ENCODE data around the gene ALDH1A2. TPM values are rescaled to one million over a fixed set of nuclear protein-coding genes. Genes with fewer than 3 reads are reported as not detected.

ALDH1A2 gene
- total RNA-seq, 1 donor from 2014 or later: 27.3 TPM

GRCh38 chr15:58109419-58109818 lies 43.9 kb upstream of the ALDH1A2 start:
- DNase-seq: no peak
- Histone ChIP-seq H3K36me3 (no peaks in the 10 kb centered on the region), H3K27me3 (no peaks in the 10 kb centered on the region), H3K9me3 (no peaks in the 10 kb centered on the region), H3K4me1 (no peaks in the 10 kb centered on the region), H3K4me3 (peak overlapping the region; percentile 21), H3K27ac (no peak overlapping the region)
- TF ChIP-seq, protein P1, sequence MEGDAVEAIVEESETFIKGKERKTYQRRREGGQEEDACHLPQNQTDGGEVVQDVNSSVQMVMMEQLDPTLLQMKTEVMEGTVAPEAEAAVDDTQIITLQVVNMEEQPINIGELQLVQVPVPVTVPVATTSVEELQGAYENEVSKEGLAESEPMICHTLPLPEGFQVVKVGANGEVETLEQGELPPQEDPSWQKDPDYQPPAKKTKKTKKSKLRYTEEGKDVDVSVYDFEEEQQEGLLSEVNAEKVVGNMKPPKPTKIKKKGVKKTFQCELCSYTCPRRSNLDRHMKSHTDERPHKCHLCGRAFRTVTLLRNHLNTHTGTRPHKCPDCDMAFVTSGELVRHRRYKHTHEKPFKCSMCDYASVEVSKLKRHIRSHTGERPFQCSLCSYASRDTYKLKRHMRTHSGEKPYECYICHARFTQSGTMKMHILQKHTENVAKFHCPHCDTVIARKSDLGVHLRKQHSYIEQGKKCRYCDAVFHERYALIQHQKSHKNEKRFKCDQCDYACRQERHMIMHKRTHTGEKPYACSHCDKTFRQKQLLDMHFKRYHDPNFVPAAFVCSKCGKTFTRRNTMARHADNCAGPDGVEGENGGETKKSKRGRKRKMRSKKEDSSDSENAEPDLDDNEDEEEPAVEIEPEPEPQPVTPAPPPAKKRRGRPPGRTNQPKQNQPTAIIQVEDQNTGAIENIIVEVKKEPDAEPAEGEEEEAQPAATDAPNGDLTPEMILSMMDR (IDR thresholded peaks at IDR 0.05): no peak
- peak; percentile 93 for ATAC-seq
- intact Hi-C loops (cut with DNase I): no loop called here

DNA sequence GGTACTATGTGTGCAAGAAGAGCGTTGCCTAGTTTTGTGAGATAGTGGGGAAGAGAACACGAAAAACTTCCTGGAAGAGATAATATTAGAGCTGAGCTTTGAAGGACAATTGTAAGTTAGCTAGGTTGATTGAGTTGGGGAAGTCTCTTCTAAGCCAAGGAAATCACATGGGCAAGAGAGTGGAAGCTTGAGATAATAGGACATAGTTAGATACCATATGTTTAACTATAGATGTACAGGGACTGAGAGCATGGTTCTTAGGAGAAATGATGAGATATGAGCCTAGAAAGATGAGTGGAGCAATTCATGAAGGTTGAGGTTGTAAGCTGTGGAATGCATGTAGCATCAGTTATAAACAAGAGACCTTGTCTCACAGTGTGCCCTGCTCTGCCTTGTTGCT lies 42.6 kb upstream of the ALDH1A2 start:
- Histone ChIP-seq H3K4me1 (no peaks in the 10 kb centered on the region), H3K4me3 (no peak overlapping the region), H3K27me3 (peaks cover 6% of the 10 kb centered on the region), H3K9me3 (no peaks in the 10 kb centered on the region), H3K27ac (no peak overlapping the region), H3K36me3 (no peaks in the 10 kb centered on the region)
- DNase-seq (no peak), ATAC-seq (no peak)
- intact Hi-C loops (cut with DNase I): no loop called here
- TF ChIP-seq, protein P1 (IDR thresholded peaks at IDR 0.05): no peak

GRCh38 chr15:58103482-58103881 lies 38.0 kb upstream of the ALDH1A2 start:
- H3K27me3 ChIP-seq: peaks cover 6% of the 10 kb centered on the region
- H3K4me3 ChIP-seq: no peak overlapping the region
- H3K27ac ChIP-seq: no peak overlapping the region
- intact Hi-C loops (cut with DNase I): no loop called here
- no peak for DNase-seq
- no peak for ATAC-seq
- TF ChIP-seq, protein P1 (IDR thresholded peaks at IDR 0.05): no peak
- H3K4me1 ChIP-seq: no peaks in the 10 kb centered on the region
- H3K9me3 ChIP-seq: no peaks in the 10 kb centered on the region
- no peaks in the 10 kb centered on the region for H3K36me3 ChIP-seq

DNA sequence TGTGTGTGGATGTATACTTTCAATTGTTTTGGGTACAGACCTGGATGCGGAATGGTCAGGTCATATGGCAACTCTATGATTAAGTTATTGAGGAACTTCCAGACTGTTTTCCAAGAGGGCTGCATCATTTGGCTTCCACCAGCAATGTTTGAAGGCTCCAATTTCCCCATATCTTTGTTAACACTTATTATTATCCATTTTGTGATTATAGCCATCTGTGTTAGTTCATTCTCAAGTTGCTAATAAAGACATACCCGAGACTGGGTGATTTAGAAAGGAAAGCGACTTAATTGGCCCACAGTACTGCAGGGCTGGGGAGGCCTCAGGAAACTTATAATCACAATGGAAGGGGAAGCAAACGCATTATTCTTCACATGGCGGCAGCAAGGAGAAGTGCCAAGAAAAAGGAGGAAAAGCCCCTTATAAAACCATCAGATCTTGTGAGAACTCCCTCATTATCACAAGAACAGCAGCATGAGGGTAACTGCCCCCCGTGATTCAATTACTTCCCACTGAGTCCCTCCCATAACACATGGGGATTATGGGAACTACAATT lies 31.1 kb upstream of the ALDH1A2 start:
- H3K9me3 ChIP-seq: no peaks in the 10 kb centered on the region
- no peaks in the 10 kb centered on the region for H3K36me3 ChIP-seq
- DNase-seq (no peak), ATAC-seq (no peak)
- H3K27ac ChIP-seq: no peak overlapping the region
- no peak overlapping the region for H3K4me3 ChIP-seq
- intact Hi-C loops (cut with DNase I): no loop called here
- TF ChIP-seq, protein P1 (IDR thresholded peaks at IDR 0.05): no peak
- H3K27me3 ChIP-seq: no peaks in the 10 kb centered on the region
- H3K4me1 ChIP-seq: no peaks in the 10 kb centered on the region

DNA sequence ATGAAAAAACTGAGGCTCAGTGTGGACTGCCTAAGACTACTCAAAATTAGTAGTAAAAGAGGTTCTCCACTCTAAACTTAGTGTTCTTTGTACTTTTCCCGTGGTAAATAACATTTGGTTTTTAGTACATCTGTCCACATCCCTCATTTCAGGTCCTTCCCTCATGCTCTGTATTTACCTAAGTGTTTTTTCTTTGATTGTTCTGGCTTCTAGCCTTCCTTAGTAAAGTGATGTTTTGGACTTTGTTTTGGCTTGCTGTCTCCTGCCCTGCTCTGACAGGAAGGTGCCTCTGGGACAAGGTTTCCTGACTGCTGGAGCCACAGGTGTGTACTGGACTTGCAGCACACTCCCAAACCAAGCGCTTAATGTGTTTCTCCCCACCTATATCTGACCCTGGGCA lies 29.9 kb upstream of the ALDH1A2 start:
- no peaks in the 10 kb centered on the region for H3K9me3 ChIP-seq
- no peak overlapping the region for H3K4me3 ChIP-seq
- TF ChIP-seq, protein P1 (IDR thresholded peaks at IDR 0.05): no peak
- ATAC-seq: no peak
- no peaks in the 10 kb centered on the region for H3K4me1 ChIP-seq
- intact Hi-C loops (cut with DNase I): no loop called here
- H3K27ac ChIP-seq: no peak overlapping the region
- H3K36me3 ChIP-seq: no peaks in the 10 kb centered on the region
- no peaks in the 10 kb centered on the region for H3K27me3 ChIP-seq
- DNase-seq: no peak

DNA sequence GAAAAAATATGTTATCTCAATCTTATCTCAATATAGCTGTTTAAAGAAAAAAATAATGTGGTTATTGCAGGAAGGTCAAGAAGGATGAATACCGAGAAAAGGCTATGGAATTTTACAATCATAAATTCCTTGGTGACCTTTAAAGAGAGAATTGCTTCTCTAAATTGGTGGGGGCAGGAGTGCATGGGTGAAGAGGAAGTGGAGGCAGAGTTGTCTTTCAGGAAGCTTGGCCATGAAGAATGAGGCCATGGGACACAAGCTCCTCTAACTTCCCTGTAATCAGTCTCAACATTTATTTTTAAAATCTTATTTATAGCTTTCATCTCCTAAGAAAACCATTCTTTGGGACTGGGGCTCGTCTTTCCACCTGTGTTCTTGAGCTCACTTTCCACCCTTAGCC lies 22.4 kb upstream of the ALDH1A2 start:
- ATAC-seq (peak; percentile 83), DNase-seq (no peak)
- Histone ChIP-seq H3K4me3 (no peak overlapping the region), H3K4me1 (no peaks in the 10 kb centered on the region), H3K27me3 (peaks cover 8% of the 10 kb centered on the region), H3K36me3 (no peaks in the 10 kb centered on the region), H3K27ac (no peak overlapping the region), H3K9me3 (no peaks in the 10 kb centered on the region)
- TF ChIP-seq, protein P1 (IDR thresholded peaks at IDR 0.05): no peak
- intact Hi-C loops (cut with DNase I): no loop called here

All from upper lobe of right lung (tissue), 1 donor.